ENCODE data around the gene C16orf92. TPM values are rescaled to one million over a fixed set of nuclear protein-coding genes. Genes with fewer than 3 reads are reported as not detected.

The C16orf92 gene
- total RNA-seq, 1 donor from 2014 or later = not detected

- Histone ChIP-seq H3K27me3 (ENCODE audit: low read depth) (no peaks in the 10 kb centered on the region), H3K9me3 (no peaks in the 10 kb centered on the region), H3K27ac (peak overlapping the region; percentile 53), H3K4me3 (peak overlapping the region; percentile 95), H3K36me3 (no peaks in the 10 kb centered on the region), H3K4me1 (peaks cover 15% of the 10 kb centered on the region)
- TF ChIP-seq CTCF (IDR thresholded peaks at IDR 0.05) = no peak
- ATAC-seq (peak; percentile 27 to 31), DNase-seq (no peak)
- intact Hi-C loops (cut with DNase I) = no loop called here
Observed at GRCh38 chr16:30053376-30054015, 30.5 kb downstream of the C16orf92 start.

GRCh38 chr16:30054451-30054850 lies 31.5 kb downstream of the C16orf92 start:
- Histone ChIP-seq H3K9me3 (no peaks in the 10 kb centered on the region), H3K27me3 (ENCODE audit: low read depth) (no peaks in the 10 kb centered on the region), H3K36me3 (no peaks in the 10 kb centered on the region), H3K4me1 (peaks cover 15% of the 10 kb centered on the region), H3K27ac (no peak overlapping the region), H3K4me3 (no peak overlapping the region)
- no peak for ATAC-seq
- DNase-seq = no peak
- TF ChIP-seq CTCF (IDR thresholded peaks at IDR 0.05) = no peak
- intact Hi-C loops (cut with DNase I) = no loop called here

DNA sequence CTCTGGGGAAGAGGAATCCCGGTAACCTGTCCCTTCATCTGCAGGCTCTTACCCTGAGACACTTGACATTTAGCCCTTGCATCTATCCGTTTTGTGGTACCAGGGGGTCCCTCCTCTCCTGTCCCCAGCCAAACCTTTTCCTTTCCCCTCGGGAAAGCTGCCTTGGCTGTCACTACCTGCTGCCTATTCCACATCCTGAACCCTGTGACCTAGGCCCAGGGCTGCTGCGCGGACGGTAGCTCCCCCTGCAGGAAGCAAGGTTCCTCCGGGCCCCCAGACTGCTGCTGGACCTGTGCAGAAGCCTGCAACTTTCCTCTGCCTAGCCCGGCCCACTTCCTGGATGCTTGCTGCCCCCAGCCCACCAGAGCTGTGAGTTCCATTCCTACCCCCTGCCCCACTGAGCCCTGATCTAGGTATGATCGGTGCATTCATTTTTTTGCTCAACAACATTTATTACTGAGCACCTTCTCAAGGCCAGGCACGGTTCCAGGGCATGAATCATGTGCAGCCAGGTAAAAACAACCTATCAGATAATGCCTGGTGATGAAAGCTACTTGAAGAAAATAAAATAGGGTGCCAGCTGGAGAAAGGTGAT lies 32.1 kb downstream of the C16orf92 start:
- H3K4me1 ChIP-seq = peaks cover 15% of the 10 kb centered on the region
- DNase-seq = peak; percentile 56
- no peak overlapping the region for H3K4me3 ChIP-seq
- no peaks in the 10 kb centered on the region for H3K27me3 ChIP-seq (ENCODE audit: low read depth)
- no peak overlapping the region for H3K27ac ChIP-seq
- ATAC-seq = peak; percentile 25 to 58
- TF ChIP-seq CTCF (IDR thresholded peaks at IDR 0.05) = peak; percentile 43
- intact Hi-C loops (cut with DNase I) = no loop called here
- no peaks in the 10 kb centered on the region for H3K36me3 ChIP-seq
- no peaks in the 10 kb centered on the region for H3K9me3 ChIP-seq

DNA sequence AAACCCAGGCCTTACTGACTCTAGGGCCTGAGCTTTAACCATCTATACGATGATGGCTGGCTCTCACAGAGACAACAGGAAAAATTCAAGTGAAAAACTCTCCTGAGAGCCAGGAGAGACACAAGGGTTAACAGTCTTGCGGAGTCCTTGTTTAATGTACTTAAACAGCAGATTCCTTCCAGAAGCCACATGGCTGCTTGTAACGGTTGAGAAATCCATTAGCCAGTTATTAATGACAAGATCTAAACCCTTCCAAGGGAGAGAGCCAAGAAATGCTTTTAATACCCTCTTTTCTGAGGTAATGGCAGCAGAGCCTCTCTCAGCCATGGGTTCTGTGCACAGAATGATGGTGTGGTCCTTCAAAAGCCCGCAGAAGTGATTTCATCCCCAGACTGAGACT lies 37.3 kb downstream of the C16orf92 start:
- intact Hi-C loops (cut with DNase I) = no loop called here
- DNase-seq (no peak), ATAC-seq (no peak)
- H3K4me1 ChIP-seq = peaks cover 11% of the 10 kb centered on the region
- H3K36me3 ChIP-seq = no peaks in the 10 kb centered on the region
- H3K27me3 ChIP-seq (ENCODE audit: low read depth) = no peaks in the 10 kb centered on the region
- no peaks in the 10 kb centered on the region for H3K9me3 ChIP-seq
- H3K27ac ChIP-seq = no peak overlapping the region
- TF ChIP-seq CTCF (IDR thresholded peaks at IDR 0.05) = no peak
- H3K4me3 ChIP-seq = no peak overlapping the region

- Histone ChIP-seq H3K27ac (no peak overlapping the region), H3K4me3 (no peak overlapping the region), H3K4me1 (peaks cover 11% of the 10 kb centered on the region), H3K27me3 (ENCODE audit: low read depth) (no peaks in the 10 kb centered on the region), H3K36me3 (no peaks in the 10 kb centered on the region), H3K9me3 (no peaks in the 10 kb centered on the region)
- intact Hi-C loops (cut with DNase I) = no loop called here
- no peak for TF ChIP-seq CTCF (IDR thresholded peaks at IDR 0.05)
- ATAC-seq (no peak), DNase-seq (no peak)
Observed at GRCh38 chr16:30060836-30061554, 38.0 kb downstream of the C16orf92 start.

Data from lower lobe of right lung (tissue), 2 donors.